GM21717 (cell line): Measurements from ENCODE around the gene WDR17.
"Not testable (repeated sequence)": the region's sequence is repeated elsewhere in the genome, so short reads cannot be mapped to it uniquely, and the experiment has no call there.

Experiments
- ATAC-seq: cut with Tn5 transposase; IDR thresholded peaks from one replicate; pipeline ENCODE4 v1.9.1; 2021; ENCODE audit warnings: mild to moderate bottlenecking, moderate library complexity; ENCODE audit not compliant: unreplicated experiment

The WDR17 gene

GRCh38 chr4:176189891-176190795 is 124.5 kb downstream of the WDR17 start:
- no peak for ATAC-seq

- no peak for ATAC-seq
These were observed 126.3 kb downstream of the WDR17 start for GRCh38 chr4:176191974-176192373.

GRCh38 chr4:176193126-176193525 is 127.5 kb downstream of the WDR17 start:
- ATAC-seq = no peak

- no peak for ATAC-seq
These were observed 128.3 kb downstream of the WDR17 start for GRCh38 chr4:176193938-176194337.

GRCh38 chr4:176195184-176195978 is 129.7 kb downstream of the WDR17 start, which contains the start of gene SPATA4:
TSS of gene SPATA4 (minus strand) at chr4:176195585. CDS start at chr4:176195562, 23 bp downstream.
- ATAC-seq = peak; percentile 98

GRCh38 chr4:176198316-176198903 is 132.8 kb downstream of the WDR17 start:
- no peak for ATAC-seq

- no peak for ATAC-seq
These were observed 139.7 kb downstream of the WDR17 start for GRCh38 chr4:176205299-176205698.

GRCh38 chr4:176207839-176208238 is 142.2 kb downstream of the WDR17 start:
- ATAC-seq = no peak

GRCh38 chr4:176209535-176209934 is 143.9 kb downstream of the WDR17 start:
- no peak for ATAC-seq

- no peak for ATAC-seq
These were observed 144.5 kb downstream of the WDR17 start for GRCh38 chr4:176210101-176210500.

- ATAC-seq = no peak
These were observed 145.1 kb downstream of the WDR17 start for GRCh38 chr4:176210579-176211296.

GRCh38 chr4:176212351-176212750 is 146.7 kb downstream of the WDR17 start:
- ATAC-seq = not testable (repeated sequence)

GRCh38 chr4:176217510-176217909 is 151.9 kb downstream of the WDR17 start:
- ATAC-seq = no peak

GRCh38 chr4:176222149-176222548 is 156.5 kb downstream of the WDR17 start:
- no peak for ATAC-seq

GRCh38 chr4:176223561-176223960 is 157.9 kb downstream of the WDR17 start:
- no peak for ATAC-seq

GRCh38 chr4:176226736-176227135 is 161.1 kb downstream of the WDR17 start:
- no peak for ATAC-seq

- ATAC-seq = no peak
These were observed 164.0 kb downstream of the WDR17 start for GRCh38 chr4:176229645-176230044.
